Islet precursor cell (in vitro differentiated cells): Measurements from ENCODE around the gene SLC16A5.
"Not testable (repeated sequence)": the region's sequence is repeated elsewhere in the genome, so short reads cannot be mapped to it uniquely, and the experiment has no call there.

Experiments
- DNase-seq: peaks from one replicate; pipeline ENCODE4 v3.0.0-alpha.2; 2018

SLC16A5 gene

GRCh38 chr17:75064867-75065561 is 22.7 kb upstream of the SLC16A5 start:
- DNase-seq = no peak

- DNase-seq = no peak
Observed at GRCh38 chr17:75065562-75066151, 22.1 kb upstream of the SLC16A5 start.

- DNase-seq = peak; percentile 61
Observed at GRCh38 chr17:75067856-75068255, 19.9 kb upstream of the SLC16A5 start.

GRCh38 chr17:75068750-75069149 is 19.0 kb upstream of the SLC16A5 start:
- no peak for DNase-seq

- no peak for DNase-seq
Observed at GRCh38 chr17:75069783-75070182, 18.0 kb upstream of the SLC16A5 start.

DNA sequence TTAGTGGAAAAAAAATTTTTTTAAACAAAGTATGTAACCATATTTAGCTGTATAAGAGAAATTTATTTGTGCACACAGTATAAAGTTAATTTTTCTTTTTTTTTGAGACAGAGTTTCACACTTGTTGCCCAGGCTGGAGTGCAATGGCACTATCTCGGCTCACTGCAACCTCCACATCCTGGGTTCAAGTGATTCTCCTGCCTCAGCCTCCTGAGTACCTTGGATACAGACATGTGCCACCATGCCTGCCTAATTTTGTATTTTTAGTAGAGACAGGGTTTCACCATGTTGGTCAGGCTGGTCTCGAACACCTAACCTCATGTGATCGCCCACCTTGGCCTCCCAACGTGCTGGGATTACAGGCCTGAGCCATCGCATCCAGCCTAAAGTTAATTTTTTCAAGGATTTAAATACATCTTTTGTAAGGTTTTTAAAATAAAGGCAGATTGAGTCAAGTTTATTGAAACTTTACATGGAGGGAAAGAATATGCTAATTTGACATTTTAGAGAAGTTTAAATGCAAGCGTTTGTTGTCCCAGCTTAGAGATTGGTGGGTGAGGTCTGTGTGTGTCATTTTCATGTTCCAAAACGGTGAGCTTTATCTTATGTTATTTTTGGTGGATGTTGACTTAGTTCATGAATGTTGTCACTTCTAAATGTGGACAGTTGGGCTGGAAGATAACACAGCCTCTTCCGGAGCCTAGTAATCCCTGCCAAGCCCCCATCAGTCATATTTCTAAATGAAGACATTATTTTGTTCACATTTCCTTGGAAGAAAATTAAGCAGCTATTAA is 16.1 kb upstream of the SLC16A5 start:
- not testable (repeated sequence) for DNase-seq

- not testable (repeated sequence) for DNase-seq
Observed at GRCh38 chr17:75072909-75073308, 14.8 kb upstream of the SLC16A5 start.

- no peak for DNase-seq
Observed at GRCh38 chr17:75073618-75074047, 14.1 kb upstream of the SLC16A5 start.

DNA sequence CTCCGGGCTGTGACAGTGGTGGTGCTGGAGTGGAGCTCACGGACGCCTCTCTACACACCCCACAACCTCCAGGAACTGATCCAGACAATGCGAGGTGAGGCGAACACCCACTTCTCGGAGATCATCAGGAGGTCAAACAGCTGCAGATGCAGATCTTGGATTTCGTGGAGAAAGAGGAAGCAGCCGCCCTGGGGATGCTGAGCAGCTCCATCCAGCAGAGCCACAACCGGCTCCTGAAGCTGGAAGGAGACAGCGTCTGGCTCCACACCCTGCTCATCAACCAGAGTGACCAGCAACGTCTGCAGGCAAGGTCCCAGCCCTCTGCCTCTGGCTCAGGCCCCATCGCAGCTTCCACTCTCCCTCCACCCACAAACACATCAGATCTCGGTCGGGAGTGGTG is 13.2 kb upstream of the SLC16A5 start:
- peak; percentile 71 for DNase-seq

DNA sequence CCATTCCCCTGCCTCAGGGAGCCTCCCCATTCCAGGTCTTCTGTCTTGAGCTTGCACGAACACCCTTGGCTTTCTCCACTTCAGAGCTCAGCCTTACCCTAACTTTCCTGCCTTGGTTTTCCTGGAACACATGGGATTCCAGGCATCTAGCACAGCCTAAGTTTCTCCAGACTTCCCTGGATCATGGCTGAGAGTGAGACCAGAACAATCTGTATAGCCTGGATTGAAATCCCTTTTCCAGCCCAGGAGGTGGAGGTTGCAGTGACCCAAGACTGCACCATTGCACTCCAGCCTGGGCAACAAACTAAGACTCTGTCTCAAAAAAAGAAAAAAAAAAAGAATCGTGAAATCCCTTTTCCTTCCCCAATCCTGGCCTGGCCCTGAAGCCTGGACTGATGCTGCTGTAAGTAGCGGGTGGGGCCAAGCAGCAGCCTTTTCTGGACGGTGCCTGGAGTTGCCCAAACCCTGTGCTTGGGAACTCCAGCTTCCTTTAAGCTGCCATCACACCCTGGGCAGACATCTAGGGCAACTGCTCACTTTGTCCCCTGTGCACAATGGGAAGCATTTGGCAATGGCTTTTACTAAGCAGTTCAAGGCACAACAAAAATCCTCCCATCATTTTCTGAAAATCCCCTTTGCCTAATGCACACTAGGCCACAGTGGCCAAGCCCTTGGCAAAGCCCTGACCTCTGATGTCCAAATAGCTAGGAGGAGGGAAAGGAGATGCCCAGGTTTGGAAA is 12.0 kb upstream of the SLC16A5 start:
- DNase-seq = no peak

DNA sequence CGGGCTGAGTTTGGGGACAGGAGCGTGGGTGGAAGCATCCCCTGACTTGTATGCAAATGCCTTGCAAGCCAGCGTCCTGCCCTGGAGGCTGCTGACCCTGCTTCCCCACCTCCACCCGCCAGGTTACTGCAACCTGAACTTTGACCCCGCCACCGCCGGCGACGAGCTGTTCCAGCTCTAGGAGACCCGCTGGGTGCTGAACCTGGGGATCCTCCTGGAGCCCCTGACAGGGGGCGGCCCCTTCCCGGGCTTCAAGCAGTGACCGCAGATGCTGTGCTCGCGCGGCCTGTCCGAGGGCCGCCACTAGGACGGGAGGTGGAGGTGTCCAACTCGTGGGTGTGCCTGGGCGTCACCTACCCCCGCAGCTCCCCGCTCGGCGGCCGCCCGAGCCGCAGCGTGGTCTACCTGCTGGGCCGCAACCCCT is 10.7 kb upstream of the SLC16A5 start:
- peak; percentile 75 for DNase-seq

- no peak for DNase-seq
Observed at GRCh38 chr17:75077496-75078283, 10.1 kb upstream of the SLC16A5 start.

DNA sequence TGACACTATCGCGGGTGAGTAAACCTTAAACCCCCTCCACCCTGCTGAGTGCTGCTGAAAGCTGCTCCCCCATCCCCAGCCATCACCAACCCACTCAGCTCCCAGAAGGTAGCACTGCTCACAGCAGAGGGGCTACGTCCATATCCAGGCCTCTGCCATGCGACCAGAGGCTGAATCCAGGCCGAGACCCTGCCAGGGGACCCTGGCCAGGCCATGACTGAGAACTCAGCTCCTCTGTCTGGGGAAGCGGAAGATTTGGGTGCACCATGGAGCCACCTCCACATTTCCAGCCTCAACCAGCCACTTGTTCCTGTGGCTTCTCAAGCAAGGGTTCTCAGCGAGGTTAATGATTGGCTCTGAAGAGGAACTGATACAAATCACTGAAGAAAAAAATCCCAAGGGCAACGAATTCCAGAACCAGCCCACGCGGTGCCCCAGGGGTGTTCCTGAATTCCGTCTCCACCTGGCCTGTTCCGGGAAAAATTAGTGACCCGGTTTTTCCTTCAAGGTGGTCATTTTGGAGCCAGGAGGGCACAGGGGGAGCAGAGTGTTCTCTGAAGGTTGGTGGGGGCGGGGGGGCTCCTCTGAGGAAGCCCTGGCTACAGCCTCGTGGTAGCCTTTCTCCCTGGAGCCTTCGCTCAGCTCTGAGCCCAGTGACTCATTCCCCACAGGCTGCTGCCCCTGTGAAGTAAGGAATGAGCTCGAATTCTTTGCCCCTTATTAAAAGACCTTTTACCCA is 9.3 kb upstream of the SLC16A5 start:
- DNase-seq = peak; percentile 92

- no peak for DNase-seq
Observed at GRCh38 chr17:75079023-75079373, 8.8 kb upstream of the SLC16A5 start.

- no peak for DNase-seq
Observed at GRCh38 chr17:75081611-75082540, 5.9 kb upstream of the SLC16A5 start.

GRCh38 chr17:75082683-75083082 is 5.1 kb upstream of the SLC16A5 start:
- no peak for DNase-seq

- no peak for DNase-seq
Observed at GRCh38 chr17:75084039-75084660, 3.6 kb upstream of the SLC16A5 start.

DNA sequence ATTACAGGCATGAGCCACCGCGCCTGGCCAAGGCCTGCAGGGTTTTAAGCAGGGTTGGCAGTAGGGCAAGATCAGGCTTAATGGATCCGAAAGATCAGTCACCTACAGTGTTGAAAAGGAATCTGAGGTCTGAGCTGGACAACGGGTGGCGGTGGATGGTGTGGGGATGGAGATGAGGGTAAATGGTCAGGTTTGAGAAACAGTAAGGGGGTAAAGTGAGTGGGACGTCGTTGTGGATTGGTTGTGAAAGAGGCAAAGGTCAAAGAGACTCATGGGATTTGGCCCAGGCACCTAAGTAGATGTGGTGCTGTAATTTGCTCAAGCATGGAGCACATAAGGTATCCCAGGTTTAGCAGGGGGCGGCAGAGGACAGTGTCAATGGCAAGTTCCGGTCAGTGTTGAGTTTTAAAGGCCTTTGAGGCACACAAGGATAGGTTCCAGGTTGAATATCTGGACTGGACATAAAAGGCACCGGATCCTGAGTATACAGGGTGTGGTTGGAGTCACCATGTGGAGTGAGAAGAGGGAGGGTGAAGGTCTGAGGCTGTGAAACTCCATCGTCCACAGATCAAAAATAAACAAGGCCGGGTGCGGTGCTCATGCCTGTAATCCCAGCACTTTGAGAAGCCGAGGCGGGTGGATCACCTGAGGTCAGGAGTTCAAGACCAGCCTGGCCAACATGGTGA is 1.1 kb upstream of the SLC16A5 start:
- DNase-seq = peak; percentile 60

DNA sequence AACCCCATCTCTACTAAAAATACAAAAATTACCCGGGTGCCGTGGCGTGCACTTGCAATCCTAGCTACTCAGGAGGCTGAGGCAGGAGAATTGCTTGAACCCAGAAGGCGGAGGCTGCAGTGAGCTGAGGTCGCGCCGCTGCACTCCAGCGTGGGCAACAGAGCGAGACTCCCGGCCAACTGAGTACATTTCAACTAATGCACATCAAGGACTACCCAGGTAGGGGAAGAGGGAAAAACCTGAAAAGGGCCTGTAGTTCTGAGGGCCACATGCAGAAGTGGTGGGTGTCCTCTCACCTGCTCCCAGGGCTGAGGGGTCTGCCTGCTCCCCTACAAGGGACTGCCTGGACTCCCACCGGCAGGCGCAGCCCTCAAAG is 584 bp upstream of the SLC16A5 start:
- DNase-seq = no peak
